ENCODE measurements around the gene DSP.

Gene DSP

GRCh38 chr6:7636151-7636550 is 94.7 kb downstream of the DSP start:
- Mint-ChIP-seq H3K4me3 (no peak overlapping the region), H3K36me3 (ENCODE audit: insufficient read depth) (no peaks in the 10 kb centered on the region)

More at GRCh38 chr6:7636151-7636550, 94.7 kb downstream of the DSP start:
- no peaks in the 10 kb centered on the region for H3K9me3 Mint-ChIP-seq
- no peaks in the 10 kb centered on the region for H3K4me1 Mint-ChIP-seq (ENCODE audit: low read depth in 2 of 2)
- no peak for DNase-seq
- H3K27ac Mint-ChIP-seq = no peak overlapping the region
- no peak for ATAC-seq (replicated peaks)
- peaks cover 26 to 36% of the 10 kb centered on the region in 2 donors for H3K27me3 Mint-ChIP-seq
